Activated T-helper 17 cell treated with anti-CD3 and anti-CD28 coated beads, Interleukin-2, amount 50 U/mL, for 72 hours (primary cell): Measurements from ENCODE around the gene TCP11L2. TPM values are rescaled to one million over a fixed set of nuclear protein-coding genes. Genes with fewer than 3 reads are reported as not detected.

Source experiments
- ATAC-seq: fragments of 150-1000 bp; cut with Tn5 transposase; replicated peaks from 2 replicates; pipeline ENCODE4 v1.10.0; 2021; ENCODE audit warnings: mild to moderate bottlenecking, moderate library complexity
- H3K27ac Mint-ChIP-seq: one replicate; pipeline ENCODE4 v1.8.0; 2022; ENCODE audit warnings: mixed read lengths
- H3K27me3 Mint-ChIP-seq: one replicate; pipeline ENCODE4 v1.8.0; 2022; ENCODE audit warnings: mixed read lengths
- H3K36me3 Mint-ChIP-seq: one replicate; pipeline ENCODE4 v1.8.0; 2022; ENCODE audit warnings: low read depth, mild to moderate bottlenecking, mixed read lengths
- H3K4me1 Mint-ChIP-seq: one replicate; pipeline ENCODE4 v1.8.0; 2022; ENCODE audit warnings: mixed read lengths
- H3K4me3 Mint-ChIP-seq: one replicate; pipeline ENCODE4 v1.8.0; 2022; ENCODE audit warnings: mild to moderate bottlenecking, mixed read lengths
- H3K9me3 Mint-ChIP-seq: one replicate; pipeline ENCODE4 v1.8.0; 2022; ENCODE audit warnings: mixed read lengths
- total RNA-seq, 2 donors: library from RNA; stranded (reverse); gene quantifications; one replicate each; pipeline ENCODE4 v1.2.3, GENCODE V29; 2022

Gene TCP11L2
- 10 to 100 TPM in 1 of 2 donors, 1 to 10 TPM in 1; 9.6 to 22.4 TPM for total RNA-seq

GRCh38 chr12:106302401-106303201, at the start of gene TCP11L2:
TSS of gene TCP11L2 (plus strand) at chr12:106302733. CDS start at chr12:106311076, 8,343 bp downstream.
- Mint-ChIP-seq H3K36me3 (peaks cover 23% of the 10 kb centered on the region), H3K27me3 (no peaks in the 10 kb centered on the region), H3K4me1 (peaks cover 46% of the 10 kb centered on the region), H3K9me3 (no peaks in the 10 kb centered on the region), H3K4me3 (peak within 1 kb of the TSS; percentile 93), H3K27ac (peak within 1 kb of the TSS; percentile 99)
- peak; percentile 73 for ATAC-seq

GRCh38 chr12:106254724-106255123, 47.8 kb upstream of the TCP11L2 start:
- no peaks in the 10 kb centered on the region for H3K36me3 Mint-ChIP-seq
- ATAC-seq = no peak

GRCh38 chr12:106255493-106255892, 47.0 kb upstream of the TCP11L2 start:
- Mint-ChIP-seq H3K27me3 (no peaks in the 10 kb centered on the region), H3K4me1 (no peaks in the 10 kb centered on the region), H3K27ac (no peak overlapping the region), H3K9me3 (no peaks in the 10 kb centered on the region), H3K36me3 (no peaks in the 10 kb centered on the region), H3K4me3 (no peak overlapping the region)
- ATAC-seq = no peak

More at GRCh38 chr12:106254724-106255123, 47.8 kb upstream of the TCP11L2 start:
- H3K4me3 Mint-ChIP-seq = no peak overlapping the region
- no peak overlapping the region for H3K27ac Mint-ChIP-seq
- peaks cover under 1% of the 10 kb centered on the region for H3K4me1 Mint-ChIP-seq
- H3K9me3 Mint-ChIP-seq = no peaks in the 10 kb centered on the region
- no peaks in the 10 kb centered on the region for H3K27me3 Mint-ChIP-seq

- no peaks in the 10 kb centered on the region for H3K27me3 Mint-ChIP-seq
- H3K27ac Mint-ChIP-seq = no peak overlapping the region
- H3K4me1 Mint-ChIP-seq = no peaks in the 10 kb centered on the region
- H3K4me3 Mint-ChIP-seq = no peak overlapping the region
- no peaks in the 10 kb centered on the region for H3K36me3 Mint-ChIP-seq
- no peaks in the 10 kb centered on the region for H3K9me3 Mint-ChIP-seq
- no peak for ATAC-seq
Measured at GRCh38 chr12:106255952-106256351, 46.6 kb upstream of the TCP11L2 start.

- Mint-ChIP-seq H3K36me3 (no peaks in the 10 kb centered on the region), H3K4me3 (no peak overlapping the region), H3K4me1 (no peaks in the 10 kb centered on the region), H3K27me3 (no peaks in the 10 kb centered on the region), H3K9me3 (no peaks in the 10 kb centered on the region), H3K27ac (no peak overlapping the region)
- ATAC-seq = no peak
Measured at GRCh38 chr12:106256524-106256923, 46.0 kb upstream of the TCP11L2 start.

GRCh38 chr12:106258226-106258625, 44.3 kb upstream of the TCP11L2 start:
- Mint-ChIP-seq H3K27me3 (no peaks in the 10 kb centered on the region), H3K4me1 (no peaks in the 10 kb centered on the region), H3K36me3 (no peaks in the 10 kb centered on the region), H3K9me3 (no peaks in the 10 kb centered on the region), H3K4me3 (no peak overlapping the region), H3K27ac (no peak overlapping the region)
- no peak for ATAC-seq

GRCh38 chr12:106258935-106259334, 43.6 kb upstream of the TCP11L2 start:
- Mint-ChIP-seq H3K4me1 (no peaks in the 10 kb centered on the region), H3K36me3 (no peaks in the 10 kb centered on the region), H3K27me3 (no peaks in the 10 kb centered on the region), H3K9me3 (no peaks in the 10 kb centered on the region), H3K4me3 (no peak overlapping the region), H3K27ac (no peak overlapping the region)
- ATAC-seq = no peak

GRCh38 chr12:106265116-106265515, 37.4 kb upstream of the TCP11L2 start:
- Mint-ChIP-seq H3K4me1 (peaks cover 5% of the 10 kb centered on the region), H3K9me3 (no peaks in the 10 kb centered on the region), H3K27me3 (no peaks in the 10 kb centered on the region), H3K27ac (no peak overlapping the region), H3K36me3 (no peaks in the 10 kb centered on the region), H3K4me3 (no peak overlapping the region)
- ATAC-seq = no peak

GRCh38 chr12:106267535-106267934, 35.0 kb upstream of the TCP11L2 start:
- peaks cover 5% of the 10 kb centered on the region for H3K4me1 Mint-ChIP-seq
- no peaks in the 10 kb centered on the region for H3K27me3 Mint-ChIP-seq
- H3K9me3 Mint-ChIP-seq = no peaks in the 10 kb centered on the region
- no peak for ATAC-seq
- H3K4me3 Mint-ChIP-seq = no peak overlapping the region
- no peak overlapping the region for H3K27ac Mint-ChIP-seq
- H3K36me3 Mint-ChIP-seq = no peaks in the 10 kb centered on the region

GRCh38 chr12:106269150-106269771, 33.3 kb upstream of the TCP11L2 start:
- Mint-ChIP-seq H3K36me3 (no peaks in the 10 kb centered on the region), H3K4me1 (peaks cover 5% of the 10 kb centered on the region), H3K4me3 (no peak overlapping the region), H3K9me3 (no peaks in the 10 kb centered on the region), H3K27me3 (no peaks in the 10 kb centered on the region), H3K27ac (no peak overlapping the region)
- ATAC-seq = no peak

- no peaks in the 10 kb centered on the region for H3K36me3 Mint-ChIP-seq
Measured at GRCh38 chr12:106271575-106272505, 30.7 kb upstream of the TCP11L2 start.

GRCh38 chr12:106273491-106273890, 29.0 kb upstream of the TCP11L2 start:
- no peaks in the 10 kb centered on the region for H3K9me3 Mint-ChIP-seq
- H3K27ac Mint-ChIP-seq = no peak overlapping the region
- no peak overlapping the region for H3K4me3 Mint-ChIP-seq
- ATAC-seq = no peak
- no peaks in the 10 kb centered on the region for H3K36me3 Mint-ChIP-seq
- no peaks in the 10 kb centered on the region for H3K27me3 Mint-ChIP-seq
- no peaks in the 10 kb centered on the region for H3K4me1 Mint-ChIP-seq

More at GRCh38 chr12:106271575-106272505, 30.7 kb upstream of the TCP11L2 start:
- H3K27me3 Mint-ChIP-seq = no peaks in the 10 kb centered on the region
- no peak for ATAC-seq
- no peak overlapping the region for H3K27ac Mint-ChIP-seq
- no peaks in the 10 kb centered on the region for H3K9me3 Mint-ChIP-seq
- H3K4me1 Mint-ChIP-seq = peaks cover 5% of the 10 kb centered on the region
- no peak overlapping the region for H3K4me3 Mint-ChIP-seq

GRCh38 chr12:106274012-106274411, 28.5 kb upstream of the TCP11L2 start:
- no peaks in the 10 kb centered on the region for H3K9me3 Mint-ChIP-seq
- no peaks in the 10 kb centered on the region for H3K27me3 Mint-ChIP-seq
- ATAC-seq = no peak
- no peaks in the 10 kb centered on the region for H3K4me1 Mint-ChIP-seq
- no peaks in the 10 kb centered on the region for H3K36me3 Mint-ChIP-seq
- no peak overlapping the region for H3K27ac Mint-ChIP-seq
- no peak overlapping the region for H3K4me3 Mint-ChIP-seq

- Mint-ChIP-seq H3K4me1 (no peaks in the 10 kb centered on the region), H3K9me3 (no peaks in the 10 kb centered on the region), H3K27ac (no peak overlapping the region), H3K4me3 (no peak overlapping the region), H3K36me3 (no peaks in the 10 kb centered on the region), H3K27me3 (no peaks in the 10 kb centered on the region)
- ATAC-seq = no peak
Measured at GRCh38 chr12:106274575-106275121, 27.9 kb upstream of the TCP11L2 start.
